Fibroblast of the conjunctiva (primary cell): ENCODE results near the gene TH.
"Not testable (repeated sequence)": the region's sequence is repeated elsewhere in the genome, so short reads cannot be mapped to it uniquely, and the experiment has no call there.

Experiments
- DNase-seq: peaks from one replicate; pipeline ENCODE4 v3.0.0-alpha.2; 2010; ENCODE audit warnings: low read depth

The TH gene

GRCh38 chr11:2129699-2130366 lies 41.8 kb downstream of the TH start:
- no peak for DNase-seq

DNA sequence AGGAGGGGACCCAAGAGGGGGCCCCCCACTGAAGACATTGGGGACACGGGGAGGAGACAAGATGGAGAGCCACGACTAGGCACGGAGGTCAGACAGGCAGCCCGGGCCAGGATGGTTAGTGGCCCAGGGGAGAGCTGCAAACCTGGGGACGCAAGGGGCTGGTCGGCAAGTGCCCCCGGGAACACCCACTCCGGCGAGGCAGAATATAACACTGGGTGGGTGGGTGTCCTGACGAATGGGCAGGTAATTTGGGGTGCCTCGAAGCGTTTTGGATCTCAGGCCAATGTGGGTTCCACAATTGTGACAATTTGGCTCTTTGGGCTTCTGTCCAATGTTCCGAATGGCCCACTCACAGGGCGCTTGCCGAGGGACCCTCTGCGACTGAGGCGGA lies 42.3 kb downstream of the TH start:
- DNase-seq = no peak

- no peak for DNase-seq
These were observed 42.9 kb downstream of the TH start for GRCh38 chr11:2128511-2129307.

GRCh38 chr11:2128130-2128510 lies 43.5 kb downstream of the TH start:
- no peak for DNase-seq

DNA sequence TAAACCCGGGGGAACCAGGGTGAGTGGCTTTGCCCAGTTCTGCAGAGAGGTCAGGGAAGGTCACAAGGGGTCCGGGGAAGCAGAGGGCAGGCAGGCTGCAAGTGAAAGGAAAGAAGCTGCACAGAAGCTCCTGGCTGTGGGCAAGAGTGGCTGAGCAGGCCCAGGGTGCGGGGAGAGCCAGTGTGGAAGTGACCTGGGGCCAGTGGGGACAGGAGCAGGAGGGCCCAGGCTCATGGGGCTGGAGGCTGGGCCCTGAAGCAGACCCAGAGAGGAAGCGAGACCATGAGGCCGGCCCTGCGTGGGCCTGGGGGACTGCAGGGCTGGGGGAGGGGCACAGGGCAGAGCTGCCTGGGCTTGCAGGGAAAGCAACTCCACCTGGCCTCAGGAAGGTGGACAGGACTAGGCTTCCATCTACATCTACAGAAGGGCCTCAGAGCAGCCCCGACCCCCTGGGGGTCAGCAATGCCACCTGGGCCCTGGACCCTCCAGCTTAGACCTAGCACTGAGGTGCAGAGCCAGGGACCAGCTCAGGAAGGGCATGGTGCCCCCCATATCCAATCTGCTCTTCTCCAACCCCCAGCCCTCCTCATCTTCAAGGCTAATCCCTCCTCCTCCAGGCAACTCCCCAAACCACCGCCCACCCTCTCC lies 44.0 kb downstream of the TH start:
- no peak for DNase-seq

- DNase-seq = no peak
These were observed 45.0 kb downstream of the TH start for GRCh38 chr11:2126520-2127085.

DNA sequence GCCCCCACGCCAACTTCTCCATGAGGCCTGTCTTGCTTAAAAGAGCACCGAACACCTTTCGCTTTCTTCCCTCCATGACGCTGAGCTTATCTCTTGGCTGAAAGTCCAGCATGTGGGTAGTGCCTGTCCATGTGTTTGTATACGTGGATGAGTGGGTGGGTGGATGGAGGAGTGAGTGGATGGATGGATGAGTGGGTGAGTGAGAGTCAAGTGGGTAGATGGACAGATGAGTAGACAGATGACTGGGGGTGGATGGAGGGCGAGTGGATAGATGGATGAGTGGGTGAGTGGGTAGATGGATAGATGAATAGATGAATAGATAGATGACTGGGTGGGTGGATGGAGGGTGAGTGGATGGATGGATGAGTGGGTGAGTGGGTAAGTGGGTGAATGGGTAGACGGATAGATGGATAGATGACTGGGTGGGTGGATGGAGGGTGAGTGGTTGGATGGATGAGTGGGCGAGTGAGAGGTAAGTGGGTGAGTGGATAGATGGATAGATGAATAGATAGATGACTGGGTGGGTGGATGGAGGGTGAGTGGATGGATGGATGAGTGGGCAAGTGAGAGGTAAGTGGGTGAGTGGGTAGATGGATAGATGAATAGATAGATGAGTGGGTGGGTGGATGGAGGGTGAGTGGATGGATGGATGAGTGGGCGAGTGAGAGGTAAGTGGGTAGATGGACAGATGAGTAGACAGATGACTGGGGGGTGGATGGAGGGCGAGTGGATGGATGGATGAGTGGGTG lies 46.7 kb downstream of the TH start:
- DNase-seq = not testable (repeated sequence)

DNA sequence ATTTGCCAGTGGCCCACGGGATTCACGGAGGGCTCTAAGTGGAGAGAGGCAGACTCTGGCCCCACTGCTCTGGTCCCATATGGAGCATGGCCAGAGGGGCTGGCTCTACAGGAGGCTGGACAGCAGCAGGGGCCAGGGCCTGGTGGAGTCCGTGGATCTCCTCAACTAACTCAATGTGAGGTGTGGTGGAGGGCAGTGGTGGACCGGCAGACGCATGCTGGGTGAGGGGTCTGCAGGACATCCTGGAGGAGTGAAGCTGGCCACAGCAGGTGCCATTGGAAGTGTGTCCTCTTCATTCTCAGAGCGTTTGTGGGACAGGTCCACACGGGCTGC lies 48.0 kb downstream of the TH start:
- DNase-seq = no peak

DNA sequence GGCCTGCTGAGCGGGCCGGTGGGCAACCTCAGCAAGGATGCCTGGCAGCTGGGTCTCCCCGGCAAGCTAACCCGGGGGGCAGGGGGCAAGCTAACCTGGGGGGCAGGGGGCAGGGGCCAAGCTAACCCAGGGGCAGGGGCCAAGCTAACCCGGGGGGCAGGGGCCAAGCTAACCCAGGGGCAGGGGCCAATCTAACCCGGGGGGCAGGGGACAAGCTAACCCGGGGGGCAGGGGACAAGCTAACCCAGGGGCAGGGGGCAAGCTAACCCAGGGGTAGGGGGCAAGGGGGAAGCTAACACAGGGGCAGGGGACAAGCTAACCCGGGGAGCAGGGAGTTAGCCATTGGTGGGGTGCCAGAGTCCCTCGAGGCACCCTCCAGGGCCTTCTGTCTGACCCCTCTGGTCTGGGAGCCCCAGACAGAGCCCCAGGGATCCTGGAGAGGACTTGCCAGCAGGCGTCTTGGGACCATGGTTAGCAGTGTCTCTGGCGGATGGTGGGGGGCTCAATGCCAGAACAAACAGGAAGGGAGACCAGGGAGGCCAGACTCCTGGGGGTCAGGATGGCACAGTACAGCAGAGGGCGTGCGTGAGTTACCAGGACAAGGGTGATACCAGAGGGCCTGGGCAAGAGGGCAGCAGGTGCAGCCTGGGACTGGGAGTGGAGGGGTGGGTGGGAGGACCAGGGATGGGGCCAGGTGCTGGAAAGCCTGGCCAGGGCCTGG lies 48.5 kb downstream of the TH start:
- no peak for DNase-seq

GRCh38 chr11:2122222-2122906 lies 49.3 kb downstream of the TH start:
- DNase-seq = no peak

DNA sequence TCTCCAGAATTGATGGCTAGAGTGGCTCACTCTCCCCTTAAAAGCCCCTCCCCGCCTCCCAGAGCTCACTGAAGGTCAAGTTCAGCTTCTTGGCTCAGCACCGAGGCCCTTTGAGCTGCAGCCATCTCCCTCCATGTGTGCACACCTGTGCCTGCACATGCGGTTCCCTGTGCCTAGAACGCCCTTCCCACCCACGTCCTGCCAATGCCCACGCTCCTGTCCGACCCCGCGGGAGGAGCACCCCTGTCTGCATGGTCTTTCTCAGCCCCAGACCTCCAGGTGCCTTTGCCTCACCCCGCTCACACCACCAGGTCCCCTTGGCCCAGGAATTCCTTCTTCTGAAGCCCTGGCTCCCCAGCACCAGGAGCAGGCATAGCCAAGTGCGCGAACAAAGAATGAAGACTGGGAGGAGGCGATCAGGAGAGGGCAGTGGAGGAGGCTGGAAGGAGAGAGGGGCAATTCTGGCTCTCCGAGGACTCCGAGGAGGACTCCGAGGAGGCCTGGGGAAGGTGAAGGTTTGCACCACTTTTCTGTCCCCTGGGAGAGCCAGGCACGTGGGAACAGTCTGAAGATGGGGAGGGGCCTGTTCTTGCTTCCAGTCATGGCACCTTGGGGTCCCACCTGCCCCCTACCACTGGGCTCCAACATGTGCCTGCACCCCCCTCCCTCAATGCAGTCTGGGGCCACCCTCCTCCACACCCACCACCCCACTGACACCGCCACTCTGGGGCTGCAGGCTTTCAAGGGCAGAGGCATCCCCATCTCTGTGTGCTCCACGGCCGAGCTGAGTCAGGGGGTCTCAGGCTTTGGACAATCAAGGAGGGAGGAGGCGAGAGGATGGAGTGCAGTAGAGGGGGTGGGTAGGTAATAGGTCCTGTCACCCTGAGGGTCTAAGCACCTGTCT lies 50.1 kb downstream of the TH start:
- DNase-seq = no peak

- DNase-seq = no peak
These were observed 51.1 kb downstream of the TH start for GRCh38 chr11:2120359-2121100.

DNA sequence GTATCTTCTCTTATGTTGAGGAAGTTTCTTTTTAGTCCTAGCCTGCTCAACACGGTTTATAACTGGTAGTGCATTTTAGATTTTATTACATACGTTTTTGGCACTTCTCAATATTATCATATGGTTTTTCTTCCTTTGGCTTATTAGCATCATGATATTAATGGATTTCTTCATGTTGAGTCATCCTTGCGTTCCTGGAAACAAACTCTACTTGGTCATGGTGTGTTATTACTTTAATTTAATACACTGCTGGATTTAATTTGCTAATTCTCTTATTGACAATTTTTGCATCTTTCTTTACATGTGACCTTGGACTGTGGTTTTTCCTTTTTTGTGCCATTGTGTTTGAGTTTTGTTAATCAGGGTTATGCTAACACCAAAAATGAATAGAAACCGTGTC lies 52.9 kb downstream of the TH start:
- DNase-seq = no peak

- DNase-seq = no peak
These were observed 54.9 kb downstream of the TH start for GRCh38 chr11:2116680-2117079.

GRCh38 chr11:2115308-2115707 lies 56.3 kb downstream of the TH start:
- no peak for DNase-seq

- DNase-seq = no peak
These were observed 57.0 kb downstream of the TH start for GRCh38 chr11:2114430-2115241.
